ENCODE data around the gene SPDYE1. TPM values are rescaled to one million over a fixed set of nuclear protein-coding genes. Genes with fewer than 3 reads are reported as not detected.
"Not testable (repeated sequence)": the region's sequence is repeated elsewhere in the genome, so short reads cannot be mapped to it uniquely, and the experiment has no call there.

SPDYE1 gene
- total RNA-seq, 4 donors from 2014 or later: 0.11 TPM; not detected in 3

- no peak for TF ChIP-seq EP300 (IDR thresholded peaks at IDR 0.05)
- no peak for TF ChIP-seq CTCF (IDR thresholded peaks at IDR 0.05)
- no peak for TF ChIP-seq POLR2AphosphoS5 (IDR thresholded peaks at IDR 0.05)
- TF ChIP-seq POLR2A (IDR thresholded peaks at IDR 0.05; ENCODE audit: low read depth): no peak
- Histone ChIP-seq H3K27me3 (no peaks in the 10 kb centered on the region), H3K36me3 (peaks cover 0 to 6% (median under 1%) of the 10 kb centered on the region in 4 donors), H3K4me1 (no peaks in the 10 kb centered on the region), H3K27ac (replicated peaks in 1 of 4) (no peak overlapping the region), H3K4me3 (no peak overlapping the region), H3K9me3 (no peaks in the 10 kb centered on the region)
- 82% methylated on average over 1 of the region's 1 CpG for WGBS
- no peak for DNase-seq (ENCODE audit: extremely low spot score)
- intact Hi-C loops (cut with DNase I): no loop called here
Observed at GRCh38 chr7:43977525-43977924, 20.2 kb upstream of the SPDYE1 start.

- H3K27me3 ChIP-seq; H3K9me3 ChIP-seq; H3K4me3 ChIP-seq; H3K36me3 ChIP-seq; H3K27ac ChIP-seq (replicated peaks in 1 of 4); DNase-seq (ENCODE audit: extremely low spot score); H3K4me1 ChIP-seq; intact Hi-C loops (cut with DNase I): not testable (repeated sequence)
- 78% methylated on average over 11 of the region's 11 CpGs for WGBS
Observed at GRCh38 chr7:43978102-43978501, 19.6 kb upstream of the SPDYE1 start.

GRCh38 chr7:43982848-43983247 is 14.8 kb upstream of the SPDYE1 start:
- DNase-seq (ENCODE audit: extremely low spot score); intact Hi-C loops (cut with DNase I): not testable (repeated sequence)
- WGBS: no CpG with 5 or more reads among the region's 6 CpGs

GRCh38 chr7:43983736-43984135 is 14.0 kb upstream of the SPDYE1 start:
- 85% methylated on average over 1 of the region's 2 CpGs for WGBS
- H3K4me3 ChIP-seq; H3K9me3 ChIP-seq; H3K36me3 ChIP-seq; DNase-seq (ENCODE audit: extremely low spot score); intact Hi-C loops (cut with DNase I); H3K27me3 ChIP-seq; H3K27ac ChIP-seq (replicated peaks in 1 of 4): not testable (repeated sequence)
- H3K4me1 ChIP-seq: peaks cover 2 to 10% (median 8%) of the 10 kb centered on the region in 4 donors

More at GRCh38 chr7:43982848-43983247, 14.8 kb upstream of the SPDYE1 start:
- H3K27me3 ChIP-seq; H3K4me3 ChIP-seq; H3K9me3 ChIP-seq; H3K36me3 ChIP-seq; H3K27ac ChIP-seq (replicated peaks in 1 of 4): not testable (repeated sequence)
- H3K4me1 ChIP-seq: peaks cover 2 to 10% (median 8%) of the 10 kb centered on the region in 4 donors

GRCh38 chr7:43985904-43986864 is 11.5 kb upstream of the SPDYE1 start:
- peak overlapping the region in 3 of 4 donors; percentile 25 to 50 (median 32) for H3K4me3 ChIP-seq
- peak overlapping the region in 3 of 4 donors; percentile 56 to 63 (median 57) for H3K27ac ChIP-seq (replicated peaks in 1 of 4)

GRCh38 chr7:43987476-43987875 is 10.2 kb upstream of the SPDYE1 start:
- DNase-seq (ENCODE audit: extremely low spot score); H3K27me3 ChIP-seq; H3K36me3 ChIP-seq; H3K4me3 ChIP-seq; intact Hi-C loops (cut with DNase I); H3K9me3 ChIP-seq; H3K27ac ChIP-seq (replicated peaks in 1 of 4): not testable (repeated sequence)
- peaks cover 2 to 10% (median 8%) of the 10 kb centered on the region in 4 donors for H3K4me1 ChIP-seq
- WGBS: no CpG with 5 or more reads among the region's 9 CpGs

More at GRCh38 chr7:43985904-43986864, 11.5 kb upstream of the SPDYE1 start:
- intact Hi-C loops (cut with DNase I); H3K9me3 ChIP-seq; H3K36me3 ChIP-seq; DNase-seq (ENCODE audit: extremely low spot score); H3K27me3 ChIP-seq: not testable (repeated sequence)
- 20% methylated on average over 1 of the region's 33 CpGs for WGBS
- TF ChIP-seq CTCF (IDR thresholded peaks at IDR 0.05): peak in 2 of 3 experiments; percentile 63 to 67
- H3K4me1 ChIP-seq: peaks cover 2 to 10% (median 8%) of the 10 kb centered on the region in 4 donors

GRCh38 chr7:43990011-43990585 is 7.6 kb upstream of the SPDYE1 start:
- H3K27ac ChIP-seq (replicated peaks in 1 of 4); H3K9me3 ChIP-seq; DNase-seq (ENCODE audit: extremely low spot score); intact Hi-C loops (cut with DNase I); H3K4me3 ChIP-seq; H3K27me3 ChIP-seq: not testable (repeated sequence)
- Histone ChIP-seq H3K4me1 (peaks cover 2 to 10% (median 8%) of the 10 kb centered on the region in 4 donors), H3K36me3 (peaks cover 0 to 11% (median 2%) of the 10 kb centered on the region in 4 donors)
- WGBS: 77% methylated on average over 4 of the region's 12 CpGs

- H3K36me3 ChIP-seq: peaks cover 0 to 13% (median 2%) of the 10 kb centered on the region in 4 donors
- intact Hi-C loops (cut with DNase I); H3K27ac ChIP-seq (replicated peaks in 1 of 4); DNase-seq (ENCODE audit: extremely low spot score); H3K4me1 ChIP-seq; H3K27me3 ChIP-seq; H3K4me3 ChIP-seq; H3K9me3 ChIP-seq: not testable (repeated sequence)
- WGBS: 88% methylated on average over 1 of the region's 1 CpG
Observed at GRCh38 chr7:43990829-43991228, 6.9 kb upstream of the SPDYE1 start.

- intact Hi-C loops (cut with DNase I); H3K4me1 ChIP-seq; H3K27ac ChIP-seq (replicated peaks in 1 of 4); H3K36me3 ChIP-seq; H3K4me3 ChIP-seq; H3K9me3 ChIP-seq; H3K27me3 ChIP-seq; DNase-seq (ENCODE audit: extremely low spot score): not testable (repeated sequence)
- WGBS: 77% methylated on average over 7 of the region's 7 CpGs
Observed at GRCh38 chr7:43992896-43993295, 4.8 kb upstream of the SPDYE1 start.

- H3K4me1 ChIP-seq; DNase-seq (ENCODE audit: extremely low spot score); intact Hi-C loops (cut with DNase I); H3K9me3 ChIP-seq; H3K27me3 ChIP-seq; H3K36me3 ChIP-seq; H3K4me3 ChIP-seq; H3K27ac ChIP-seq (replicated peaks in 1 of 4): not testable (repeated sequence)
- whole genome bisulfite sequencing: no CpG with 5 or more reads among the region's 6 CpGs
Observed at GRCh38 chr7:43994681-43995080, 3.0 kb upstream of the SPDYE1 start.
